A673 (cell line): ENCODE measurements around the gene ASCL2.

Experiments used
- EZH2 ChIP-seq: fragments of 200-600 bp; sonication (generic); IDR thresholded peaks from 2 replicates; pipeline ENCODE4 v1.6.1; 2017; ENCODE audit warnings: borderline replicate concordance, low read depth, mild to moderate bottlenecking, mixed read lengths, antibody characterized with exemption, low read length; ENCODE audit not compliant: poor library complexity, severe bottlenecking
- TF ChIP-seq, protein P1 (sequence below): fragments of 300-800, 200-600 bp; sonication (generic); conservative IDR thresholded peaks from 2 replicates; pipeline ENCODE4 v1.5.1; 2017; ENCODE audit warnings: low read depth, mild to moderate bottlenecking, antibody characterized with exemption, low read length, moderate library complexity, mixed read lengths

DNA sequence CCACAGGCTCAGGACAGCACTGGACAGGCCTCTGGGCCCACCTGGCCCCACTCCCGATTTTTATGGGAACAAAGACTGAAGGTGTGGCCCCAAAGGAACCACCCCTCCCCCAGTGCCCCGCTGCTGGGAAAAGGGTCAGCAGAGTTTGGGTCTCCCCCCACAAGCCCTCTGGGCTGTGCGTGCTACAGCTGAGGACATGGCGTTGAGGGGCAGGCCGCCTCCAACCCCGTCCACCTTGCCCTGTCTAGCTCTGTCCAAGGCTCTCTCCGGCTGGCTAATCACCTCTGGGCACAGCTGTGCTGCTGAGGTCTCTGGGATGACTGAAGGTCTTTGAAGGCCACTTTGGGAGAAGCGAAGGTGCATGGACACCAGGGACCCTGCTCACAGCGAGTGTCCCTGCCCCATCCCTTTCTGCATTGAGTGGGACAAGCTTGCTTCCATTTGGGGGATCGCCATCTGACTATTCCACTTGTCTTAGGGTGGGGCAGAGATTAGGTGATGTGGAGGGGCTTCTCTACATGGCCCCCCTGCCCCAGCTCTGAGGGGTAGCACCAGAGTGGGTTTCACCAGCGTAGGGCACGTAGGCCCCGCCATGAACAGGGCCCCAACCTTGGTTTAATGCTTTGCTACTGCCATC, 6.5 kb downstream of the ASCL2 start:
- TF ChIP-seq, protein P1, sequence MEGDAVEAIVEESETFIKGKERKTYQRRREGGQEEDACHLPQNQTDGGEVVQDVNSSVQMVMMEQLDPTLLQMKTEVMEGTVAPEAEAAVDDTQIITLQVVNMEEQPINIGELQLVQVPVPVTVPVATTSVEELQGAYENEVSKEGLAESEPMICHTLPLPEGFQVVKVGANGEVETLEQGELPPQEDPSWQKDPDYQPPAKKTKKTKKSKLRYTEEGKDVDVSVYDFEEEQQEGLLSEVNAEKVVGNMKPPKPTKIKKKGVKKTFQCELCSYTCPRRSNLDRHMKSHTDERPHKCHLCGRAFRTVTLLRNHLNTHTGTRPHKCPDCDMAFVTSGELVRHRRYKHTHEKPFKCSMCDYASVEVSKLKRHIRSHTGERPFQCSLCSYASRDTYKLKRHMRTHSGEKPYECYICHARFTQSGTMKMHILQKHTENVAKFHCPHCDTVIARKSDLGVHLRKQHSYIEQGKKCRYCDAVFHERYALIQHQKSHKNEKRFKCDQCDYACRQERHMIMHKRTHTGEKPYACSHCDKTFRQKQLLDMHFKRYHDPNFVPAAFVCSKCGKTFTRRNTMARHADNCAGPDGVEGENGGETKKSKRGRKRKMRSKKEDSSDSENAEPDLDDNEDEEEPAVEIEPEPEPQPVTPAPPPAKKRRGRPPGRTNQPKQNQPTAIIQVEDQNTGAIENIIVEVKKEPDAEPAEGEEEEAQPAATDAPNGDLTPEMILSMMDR: no peak
- TF ChIP-seq EZH2: no peak
